ENCODE results near the gene IMMP2L. TPM values are rescaled to one million over a fixed set of nuclear protein-coding genes. Genes with fewer than 3 reads are reported as not detected.

The IMMP2L gene
- total RNA-seq, 1 experiment from 2014 or later = 13.6 TPM

- Mint-ChIP-seq H3K36me3 (peaks cover 2% of the 10 kb centered on the region; the same call in 1 of the 2 replicates), H3K9me3 (peaks cover 6% of the 10 kb centered on the region), H3K27ac (peak overlapping the region; percentile 16; the same call in 1 of the 2 replicates), H3K4me1 (peaks cover 30% of the 10 kb centered on the region), H3K4me3 (no peak overlapping the region), H3K27me3 (ENCODE audit: low read depth) (no peaks in the 10 kb centered on the region)
- TF ChIP-seq ZNF671 (CRISPR knock-in tag; IDR thresholded peaks at IDR 0.05) (no peak), KAT7 (CRISPR knock-in tag; IDR thresholded peaks at IDR 0.05; ENCODE audit: borderline replicate concordance) (no peak), SP1 (CRISPR knock-in tag; conservative IDR thresholded peaks at IDR 0.05) (no peak), ZNF425 (CRISPR knock-in tag; conservative IDR thresholded peaks at IDR 0.05) (no peak), NFATC4 (CRISPR knock-in tag; IDR thresholded peaks at IDR 0.05) (no peak), ATF2 (CRISPR knock-in tag; IDR thresholded peaks at IDR 0.05; ENCODE audit: borderline replicate concordance, low read depth) (no peak), FOXP4 (CRISPR knock-in tag; IDR thresholded peaks at IDR 0.05) (no peak), FOXK1 (CRISPR knock-in tag; IDR thresholded peaks at IDR 0.05) (no peak), AR (CRISPR knock-in tag; IDR thresholded peaks at IDR 0.05) (no peak), ETV6 (CRISPR knock-in tag; IDR thresholded peaks at IDR 0.05) (no peak), E2F1 (CRISPR knock-in tag; IDR thresholded peaks at IDR 0.05) (no peak), GABPB1 (CRISPR knock-in tag; IDR thresholded peaks at IDR 0.05) (no peak), ZMAT4 (CRISPR knock-in tag; IDR thresholded peaks at IDR 0.05) (no peak), ZNF416 (CRISPR knock-in tag; IDR thresholded peaks at IDR 0.05) (no peak), ZBTB43 (CRISPR knock-in tag; IDR thresholded peaks at IDR 0.05) (no peak)
- DNase-seq (ENCODE audit: low spot score) (no peak), ATAC-seq (peak; percentile 62)
- ChIA-PET POLR2A (no interaction called here), CTCF (no interaction called here)
Measured at GRCh38 chr7:111045449-111045848, 516.8 kb downstream of the IMMP2L start.

Measured in WTC11 (cell line).